Gastrocnemius medialis (tissue), 4 donors: Measurements from ENCODE around the gene LRRC3. TPM values are rescaled to one million over a fixed set of nuclear protein-coding genes. Genes with fewer than 3 reads are reported as not detected.

ENCODE experiments used
- ATAC-seq, 2 donors: fragments of 150-250 bp; one replicate each; pipeline ENCODE4 v1.9.1; 2016
- DNase-seq, 2 donors: peaks; one replicate each; pipeline ENCODE4 v3.0.0-alpha.2; 2019
- H3K27ac ChIP-seq, 4 donors: fragments of 200-600 bp; sonication (generic); 1 replicate in 1 of 4; 2 replicates in 3 of 4; pipeline ENCODE4 v1.5.1; 2016 to 2018; ENCODE audit warnings: mild to moderate bottlenecking in 2 of 4, moderate library complexity in 1 of 4
- H3K27me3 ChIP-seq, 3 donors: fragments of 200-600 bp; sonication (generic) in 2 of 3; 1 replicate in 1 of 3; 2 replicates in 2 of 3; pipeline versions ENCODE4 v1.5.1 to v1.6.0; 2016 to 2019; ENCODE audit warnings: mild to moderate bottlenecking in 1 of 3, moderate library complexity in 1 of 3
- H3K36me3 ChIP-seq, 2 donors: fragments of 200-600 bp; sonication (generic) in 1 of 2; one replicate each; pipeline ENCODE4 v1.5.1; 2017 to 2018
- H3K4me1 ChIP-seq, 2 donors: fragments of 200-600 bp; sonication (generic) in 1 of 2; one replicate each; pipeline ENCODE4 v1.5.1; 2016 to 2017; ENCODE audit warnings: mild to moderate bottlenecking in 2 of 2
- H3K4me3 ChIP-seq, 4 donors: fragments of 200-600 bp; sonication (generic) in 3 of 4; 1 replicate in 1 of 4; 2 replicates in 3 of 4; pipeline ENCODE4 v1.5.1; 2016 to 2019; ENCODE audit warnings: mild to moderate bottlenecking in 2 of 4
- H3K9me3 ChIP-seq, 3 donors: fragments of 200-600 bp; sonication (generic) in 2 of 3; 1 replicate in 1 of 3; 2 replicates in 2 of 3; pipeline ENCODE4 v1.5.1; 2016 to 2019
- POLR2A ChIP-seq, 2 donors: fragments of 450-650 bp; IDR thresholded peaks; one replicate each; pipeline ENCODE4 v1.6.1; 2017; ENCODE audit warnings: antibody characterized with exemption in 2 of 2, mild to moderate bottlenecking in 2 of 2, moderate library complexity in 2 of 2
- in situ Hi-C, 4 donors: fragments of 200-750 bp; cut with MboI; loops; one replicate each; pipeline versions ENCODE4 v1.15.0 to v1.8.0; 2017; ENCODE audit warnings: low sequenced_read_pairs in 4 of 4
- intact Hi-C: fragments of 100-400 bp; cut with DNase I; formaldehyde crosslinking; loops from one replicate; pipeline ENCODE4 v1.15.1; 2023; ENCODE audit warnings: low total_unique reads
- total RNA-seq, 4 donors: library from RNA; depleted of rRNA; stranded (reverse); fragments of >200 nt; gene quantifications; one replicate each; pipeline versions ENCODE4 v1.1.0 to v1.2.3, GENCODE V29; 2016
- TF ChIP-seq, protein P1 (sequence below), 5 experiments: fragments of 450-650 bp in 3 of 5; fragments of 200-600 bp in 2 of 5; sonication (generic) in 2 of 5; IDR thresholded peaks in 4 of 5; conservative IDR thresholded peaks in 1 of 5; 1 replicate in 4 of 5; 2 replicates in 1 of 5; pipeline ENCODE4 v1.5.1; 2016 to 2019; ENCODE audit warnings: antibody characterized with exemption in 5 of 5, mild to moderate bottlenecking in 3 of 5, moderate library complexity in 3 of 5

LRRC3 gene
- total RNA-seq, 4 donors from 2014 or later, result 0.36 to 0.70 (median 0.55) TPM

DNA sequence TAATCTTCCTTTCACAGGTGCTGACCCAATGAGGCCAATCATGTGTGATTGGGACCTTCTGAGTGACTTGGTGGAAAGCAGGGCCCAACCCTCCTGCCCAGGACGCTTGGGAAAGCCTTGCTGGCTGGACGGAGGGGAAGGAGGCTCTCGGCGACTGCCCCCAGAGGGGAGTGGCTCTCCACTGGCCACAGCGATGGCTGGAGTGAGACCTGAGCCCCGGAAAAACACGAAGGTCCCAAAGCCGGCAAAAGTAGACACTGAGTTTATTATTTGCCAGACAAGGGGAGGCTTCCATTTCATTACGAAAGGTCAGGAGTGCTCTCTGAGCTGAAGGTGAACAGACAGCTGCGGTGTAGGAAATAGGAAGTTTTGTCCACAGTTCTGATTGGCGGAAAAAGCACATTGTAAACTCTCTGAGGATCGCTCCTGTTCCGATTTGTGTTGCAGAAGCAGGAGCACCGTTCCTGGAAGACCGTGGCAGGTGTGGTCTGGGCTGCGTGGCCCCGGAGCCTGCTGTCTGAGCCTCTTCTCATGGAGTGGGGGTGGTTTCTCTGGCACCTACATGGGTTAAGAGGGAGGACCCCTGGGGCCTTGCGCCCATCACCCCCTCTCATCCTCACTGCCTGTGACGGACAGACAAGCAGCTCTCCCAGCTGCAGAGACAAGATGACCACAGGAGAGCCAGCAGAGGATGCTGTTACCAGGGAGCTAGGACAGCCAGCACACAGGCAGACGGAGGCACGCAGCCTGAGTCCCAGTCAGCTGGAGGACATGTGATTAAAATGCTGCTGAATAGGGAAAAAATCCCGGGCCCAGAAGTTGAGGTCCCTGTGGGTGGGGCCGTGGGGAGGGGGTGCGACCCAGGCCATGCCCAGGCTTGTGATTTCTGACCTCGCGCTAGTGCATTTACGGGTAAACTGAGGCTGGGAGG, 43.2 kb downstream of the LRRC3 start:
- H3K27me3 ChIP-seq, result peaks cover 12 to 22% (median 13%) of the 10 kb centered on the region in 3 donors
- H3K9me3 ChIP-seq, result no peaks in the 10 kb centered on the region
- H3K36me3 ChIP-seq, result no peaks in the 10 kb centered on the region
- H3K4me1 ChIP-seq, result no peaks in the 10 kb centered on the region
- in situ Hi-C loops (no loop called here), intact Hi-C loops (no loop called here)
- H3K4me3 ChIP-seq, result no peak overlapping the region
- ATAC-seq, result no peak
- peak overlapping the region in 1 of 4 donors; percentile 18 for H3K27ac ChIP-seq
- DNase-seq, result no peak
- TF ChIP-seq, protein P1, sequence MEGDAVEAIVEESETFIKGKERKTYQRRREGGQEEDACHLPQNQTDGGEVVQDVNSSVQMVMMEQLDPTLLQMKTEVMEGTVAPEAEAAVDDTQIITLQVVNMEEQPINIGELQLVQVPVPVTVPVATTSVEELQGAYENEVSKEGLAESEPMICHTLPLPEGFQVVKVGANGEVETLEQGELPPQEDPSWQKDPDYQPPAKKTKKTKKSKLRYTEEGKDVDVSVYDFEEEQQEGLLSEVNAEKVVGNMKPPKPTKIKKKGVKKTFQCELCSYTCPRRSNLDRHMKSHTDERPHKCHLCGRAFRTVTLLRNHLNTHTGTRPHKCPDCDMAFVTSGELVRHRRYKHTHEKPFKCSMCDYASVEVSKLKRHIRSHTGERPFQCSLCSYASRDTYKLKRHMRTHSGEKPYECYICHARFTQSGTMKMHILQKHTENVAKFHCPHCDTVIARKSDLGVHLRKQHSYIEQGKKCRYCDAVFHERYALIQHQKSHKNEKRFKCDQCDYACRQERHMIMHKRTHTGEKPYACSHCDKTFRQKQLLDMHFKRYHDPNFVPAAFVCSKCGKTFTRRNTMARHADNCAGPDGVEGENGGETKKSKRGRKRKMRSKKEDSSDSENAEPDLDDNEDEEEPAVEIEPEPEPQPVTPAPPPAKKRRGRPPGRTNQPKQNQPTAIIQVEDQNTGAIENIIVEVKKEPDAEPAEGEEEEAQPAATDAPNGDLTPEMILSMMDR (IDR thresholded peaks at IDR 0.05 in 4 of 5, conservative IDR thresholded peaks at IDR 0.05 in 1 of 5), result no peak
- no peak for TF ChIP-seq POLR2A (IDR thresholded peaks at IDR 0.05)

DNA sequence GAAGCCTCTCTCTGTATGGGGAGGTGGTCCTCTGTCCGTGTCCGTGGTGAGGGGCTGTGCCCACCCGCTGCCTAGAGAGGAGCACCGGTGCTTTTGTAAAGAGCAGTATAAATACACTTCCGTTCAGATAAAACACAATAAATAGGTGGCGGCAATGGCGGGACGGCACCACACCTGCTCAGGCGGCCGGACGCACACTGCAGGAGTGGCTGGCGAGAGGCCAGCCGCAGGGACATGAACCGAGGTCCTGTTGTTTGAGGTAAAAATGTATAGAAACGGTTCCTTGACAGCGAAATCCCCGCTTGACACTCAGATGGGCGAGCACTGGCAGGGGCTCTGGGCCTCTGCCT, 43.9 kb downstream of the LRRC3 start:
- no peak for DNase-seq
- ATAC-seq, result no peak
- intact Hi-C loops (no loop called here), in situ Hi-C loops (no loop called here)
- H3K27ac ChIP-seq, result no peak overlapping the region
- H3K9me3 ChIP-seq, result no peaks in the 10 kb centered on the region
- no peaks in the 10 kb centered on the region for H3K36me3 ChIP-seq
- TF ChIP-seq, protein P1 (IDR thresholded peaks at IDR 0.05 in 4 of 5, conservative IDR thresholded peaks at IDR 0.05 in 1 of 5), result no peak
- TF ChIP-seq POLR2A (IDR thresholded peaks at IDR 0.05), result no peak
- H3K27me3 ChIP-seq, result peaks cover 12 to 22% (median 13%) of the 10 kb centered on the region in 3 donors
- no peaks in the 10 kb centered on the region for H3K4me1 ChIP-seq
- H3K4me3 ChIP-seq, result no peak overlapping the region

DNA sequence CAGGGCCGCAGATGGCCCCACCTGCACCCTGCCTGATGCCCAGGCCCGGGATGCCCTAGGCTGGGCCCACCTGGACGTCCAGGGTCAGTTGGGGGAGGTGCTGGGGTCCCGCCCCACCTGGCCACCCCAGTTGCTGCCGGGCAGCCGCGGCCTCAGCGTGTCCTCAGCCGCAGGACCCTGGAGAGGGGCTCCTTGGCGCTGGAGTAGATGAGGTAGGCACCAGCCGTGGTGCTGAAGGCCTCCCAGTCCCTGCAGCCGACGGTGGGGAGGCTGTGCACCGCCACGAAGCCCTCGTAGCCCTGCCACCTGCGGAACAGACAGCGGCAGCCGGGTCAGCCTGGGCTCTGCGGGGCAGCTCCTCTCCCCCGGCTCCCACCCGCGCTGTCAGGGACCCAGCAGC, 44.3 kb downstream of the LRRC3 start:
- DNase-seq (no peak), ATAC-seq (no peak)
- no peak overlapping the region for H3K4me3 ChIP-seq
- H3K36me3 ChIP-seq, result no peaks in the 10 kb centered on the region
- no peaks in the 10 kb centered on the region for H3K9me3 ChIP-seq
- H3K27ac ChIP-seq, result no peak overlapping the region
- H3K4me1 ChIP-seq, result no peaks in the 10 kb centered on the region
- in situ Hi-C loops, result loop anchor here in 1 of 4 donors (25.0 kb wide), 1 partner anchor 288 kb away; no protein-coding TSS in a partner anchor
- H3K27me3 ChIP-seq, result peaks cover 10 to 19% (median 13%) of the 10 kb centered on the region in 3 donors
- intact Hi-C loops, result loop anchor here (10.0 kb wide), 1 partner anchor 435 kb away; no protein-coding TSS in a partner anchor
- TF ChIP-seq, protein P1 (IDR thresholded peaks at IDR 0.05 in 4 of 5, conservative IDR thresholded peaks at IDR 0.05 in 1 of 5), result no peak
- no peak for TF ChIP-seq POLR2A (IDR thresholded peaks at IDR 0.05)

DNA sequence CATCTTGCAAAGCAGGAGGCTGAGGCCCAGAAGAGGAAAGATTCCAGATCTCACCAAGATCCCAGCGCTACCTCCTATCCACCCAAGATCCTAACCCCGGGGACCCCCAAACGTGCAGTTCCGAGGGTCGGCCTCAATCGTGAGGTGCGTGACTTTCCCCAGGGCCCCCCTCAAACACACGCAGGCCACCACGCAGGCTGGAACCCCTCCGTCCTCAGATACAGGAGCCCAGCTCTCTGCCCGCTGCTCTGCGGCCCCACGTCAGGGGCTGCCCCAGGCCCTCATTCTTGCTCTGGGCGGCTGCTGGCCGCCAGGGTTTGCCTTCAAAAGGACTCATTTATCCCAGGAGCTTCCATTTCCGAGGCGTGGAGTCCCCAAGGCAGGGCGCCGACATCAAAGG, 44.8 kb downstream of the LRRC3 start:
- Histone ChIP-seq H3K4me1 (no peaks in the 10 kb centered on the region), H3K27me3 (peaks cover 10 to 16% (median 13%) of the 10 kb centered on the region in 3 donors), H3K9me3 (no peaks in the 10 kb centered on the region), H3K4me3 (no peak overlapping the region), H3K36me3 (no peaks in the 10 kb centered on the region), H3K27ac (no peak overlapping the region)
- in situ Hi-C loops, result loop anchor here in 1 of 4 donors (25.0 kb wide), 1 partner anchor 287 kb away; no protein-coding TSS in a partner anchor
- intact Hi-C loops, result loop anchor here (10.0 kb wide), 1 partner anchor 435 kb away; no protein-coding TSS in a partner anchor
- ATAC-seq, result no peak
- DNase-seq, result no peak
- TF ChIP-seq, protein P1 (IDR thresholded peaks at IDR 0.05 in 4 of 5, conservative IDR thresholded peaks at IDR 0.05 in 1 of 5), result no peak
- TF ChIP-seq POLR2A (IDR thresholded peaks at IDR 0.05), result no peak
